GM12872 (cell line): ENCODE results near the gene MRC2.

Experiments used
- TF ChIP-seq, protein P1 (sequence below): IDR thresholded peaks from 3 replicates; pipeline ENCODE4 v1.5.1; 2011; ENCODE audit warnings: low read depth, mild to moderate bottlenecking, low read length, moderate library complexity; ENCODE audit not compliant: insufficient read depth

The MRC2 gene

GRCh38 chr17:62664336-62665120, 37.1 kb downstream of the MRC2 start:
- TF ChIP-seq, protein P1, sequence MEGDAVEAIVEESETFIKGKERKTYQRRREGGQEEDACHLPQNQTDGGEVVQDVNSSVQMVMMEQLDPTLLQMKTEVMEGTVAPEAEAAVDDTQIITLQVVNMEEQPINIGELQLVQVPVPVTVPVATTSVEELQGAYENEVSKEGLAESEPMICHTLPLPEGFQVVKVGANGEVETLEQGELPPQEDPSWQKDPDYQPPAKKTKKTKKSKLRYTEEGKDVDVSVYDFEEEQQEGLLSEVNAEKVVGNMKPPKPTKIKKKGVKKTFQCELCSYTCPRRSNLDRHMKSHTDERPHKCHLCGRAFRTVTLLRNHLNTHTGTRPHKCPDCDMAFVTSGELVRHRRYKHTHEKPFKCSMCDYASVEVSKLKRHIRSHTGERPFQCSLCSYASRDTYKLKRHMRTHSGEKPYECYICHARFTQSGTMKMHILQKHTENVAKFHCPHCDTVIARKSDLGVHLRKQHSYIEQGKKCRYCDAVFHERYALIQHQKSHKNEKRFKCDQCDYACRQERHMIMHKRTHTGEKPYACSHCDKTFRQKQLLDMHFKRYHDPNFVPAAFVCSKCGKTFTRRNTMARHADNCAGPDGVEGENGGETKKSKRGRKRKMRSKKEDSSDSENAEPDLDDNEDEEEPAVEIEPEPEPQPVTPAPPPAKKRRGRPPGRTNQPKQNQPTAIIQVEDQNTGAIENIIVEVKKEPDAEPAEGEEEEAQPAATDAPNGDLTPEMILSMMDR, result no peak

GRCh38 chr17:62665599-62665998, 38.1 kb downstream of the MRC2 start:
- TF ChIP-seq, protein P1, result no peak

- TF ChIP-seq, protein P1, result no peak
Measured at GRCh38 chr17:62666061-62666800, 38.8 kb downstream of the MRC2 start.

DNA sequence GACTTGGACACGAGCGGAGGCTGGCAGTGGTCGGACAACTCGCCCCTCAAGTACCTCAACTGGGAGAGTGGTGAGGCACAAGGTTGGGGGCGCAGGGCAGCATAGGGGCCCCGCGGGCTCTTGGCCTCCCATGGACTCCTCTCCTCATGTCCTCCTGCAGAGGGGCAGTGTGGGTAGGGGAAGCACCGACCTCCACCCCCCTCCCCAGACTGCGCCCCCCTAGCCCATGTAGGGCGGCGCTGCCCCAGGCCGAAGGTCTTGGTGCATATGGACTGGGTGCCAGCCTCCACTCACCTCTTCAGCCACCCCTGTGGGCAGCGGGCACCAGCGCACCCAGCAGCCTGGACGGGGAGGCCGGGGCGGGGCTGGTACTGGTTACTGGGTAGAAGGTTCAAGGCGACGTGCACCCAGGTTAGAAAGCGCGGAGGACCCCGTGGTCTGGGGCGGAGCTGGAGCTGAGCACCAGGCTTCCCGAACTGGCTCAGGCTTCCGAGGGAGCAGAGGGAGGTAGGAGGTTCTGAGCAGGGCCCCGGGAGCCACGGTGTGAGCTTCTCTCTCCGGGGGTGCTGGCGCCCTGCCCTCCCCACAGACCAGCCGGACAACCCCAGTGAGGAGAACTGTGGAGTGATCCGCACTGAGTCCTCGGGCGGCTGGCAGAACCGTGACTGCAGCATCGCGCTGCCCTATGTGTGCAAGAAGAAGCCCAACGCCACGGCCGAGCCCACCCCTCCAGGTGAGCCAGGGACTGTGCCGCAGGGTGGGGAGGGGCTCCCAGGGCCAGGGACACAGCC, 39.5 kb downstream of the MRC2 start:
- TF ChIP-seq, protein P1, result no peak

- TF ChIP-seq, protein P1, result no peak
Measured at GRCh38 chr17:62668091-62668804, 40.8 kb downstream of the MRC2 start.

DNA sequence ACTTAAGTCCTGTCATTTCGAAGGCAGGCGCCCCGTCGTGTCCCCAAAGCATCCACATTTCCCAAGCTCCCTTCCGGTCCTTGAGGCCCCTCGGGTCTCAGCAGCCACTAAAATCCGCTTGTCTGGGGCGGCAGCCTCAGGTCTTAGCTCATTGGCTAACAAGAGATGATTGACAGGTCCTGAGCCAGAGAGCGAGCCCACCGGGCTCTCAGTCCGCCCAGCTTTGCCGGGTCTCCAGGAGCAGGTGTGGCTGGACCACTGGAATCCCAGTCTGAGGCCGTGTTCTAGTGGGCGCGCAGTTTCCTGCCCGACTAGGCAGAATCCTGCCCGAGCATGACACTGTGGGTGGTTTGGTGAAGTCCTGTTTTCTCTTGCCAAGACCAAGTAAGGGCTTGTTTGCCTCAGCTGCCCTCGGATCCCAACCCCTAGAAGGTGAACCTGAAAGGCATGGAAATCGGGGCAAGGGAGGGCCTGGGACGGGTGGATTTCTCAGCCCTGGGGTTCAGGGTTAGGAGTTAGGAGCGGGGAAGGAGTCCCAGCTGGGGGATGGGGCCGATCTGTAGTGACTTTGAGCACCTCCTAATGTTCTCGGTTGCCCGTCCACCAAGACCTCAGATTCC, 42.8 kb downstream of the MRC2 start:
- TF ChIP-seq, protein P1, result no peak
